ENCODE data around the gene FBLN7.
"Not testable (repeated sequence)": the region's sequence is repeated elsewhere in the genome, so short reads cannot be mapped to it uniquely, and the experiment has no call there.

FBLN7 gene

DNA sequence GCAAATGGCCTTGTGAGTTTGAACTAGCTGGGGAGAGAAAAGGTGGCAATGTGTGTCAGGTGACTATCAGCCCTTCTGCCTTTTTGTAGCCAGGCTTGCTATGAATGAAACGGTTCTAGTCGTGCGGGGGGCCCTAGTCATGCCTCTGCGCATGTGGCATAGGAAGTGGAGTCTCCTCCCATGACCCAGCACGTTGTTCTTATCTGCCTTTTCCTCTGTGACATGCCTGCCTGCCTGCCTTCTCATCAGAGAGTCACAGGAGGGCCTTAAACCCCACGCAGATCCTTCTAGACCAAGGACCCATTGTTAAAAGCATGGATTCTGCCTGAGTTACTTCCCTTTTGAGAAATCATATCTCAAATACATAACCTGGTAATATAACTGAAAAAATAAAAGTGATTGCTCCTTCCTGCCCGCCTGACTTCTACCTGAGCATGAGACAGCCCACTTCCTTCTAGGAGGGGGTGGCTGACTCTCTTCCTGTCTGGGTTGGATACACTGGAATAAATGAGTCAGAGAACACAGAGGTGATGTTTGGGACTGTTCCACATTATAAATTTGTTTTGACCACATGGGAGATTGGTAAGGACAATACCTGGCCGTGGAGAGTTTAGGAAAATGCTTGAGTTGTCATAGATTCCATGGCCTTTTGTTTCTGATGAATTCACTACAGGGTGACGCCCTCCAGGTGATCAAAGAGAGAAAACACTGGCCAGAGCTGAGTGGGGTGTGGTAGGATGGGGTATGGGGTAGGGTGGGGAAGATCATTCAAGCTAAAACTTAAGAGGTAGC, 49.8 kb downstream of the FBLN7 start:
- DNase-seq, result no peak

- DNase-seq, result no peak
Measured at GRCh38 chr2:112189001-112189556, 50.9 kb downstream of the FBLN7 start.

DNA sequence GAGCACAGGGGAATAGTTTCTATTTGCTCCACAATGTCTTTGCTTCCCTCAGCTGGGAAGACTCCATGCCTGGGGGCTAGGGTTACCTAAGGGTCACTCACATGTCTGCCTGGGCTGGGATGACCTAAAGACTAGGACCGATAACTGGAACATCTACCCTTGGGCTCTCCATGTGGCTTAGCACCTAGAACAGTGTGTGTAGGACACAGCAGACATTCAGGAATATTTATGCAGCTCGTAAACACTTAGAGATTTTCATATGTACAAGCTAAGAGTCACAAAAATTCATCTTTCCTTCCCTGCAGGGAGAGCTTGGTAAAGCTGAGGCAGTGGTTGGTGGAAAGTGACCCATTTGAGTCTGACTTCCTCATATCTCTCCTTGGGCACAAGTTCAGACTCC, 55.8 kb downstream of the FBLN7 start:
- DNase-seq, result no peak

- no peak for DNase-seq
Measured at GRCh38 chr2:112194482-112194881, 56.3 kb downstream of the FBLN7 start.

GRCh38 chr2:112195167-112195766, 57.1 kb downstream of the FBLN7 start:
- no peak for DNase-seq

- DNase-seq, result no peak
Measured at GRCh38 chr2:112195950-112196349, 57.8 kb downstream of the FBLN7 start.

DNA sequence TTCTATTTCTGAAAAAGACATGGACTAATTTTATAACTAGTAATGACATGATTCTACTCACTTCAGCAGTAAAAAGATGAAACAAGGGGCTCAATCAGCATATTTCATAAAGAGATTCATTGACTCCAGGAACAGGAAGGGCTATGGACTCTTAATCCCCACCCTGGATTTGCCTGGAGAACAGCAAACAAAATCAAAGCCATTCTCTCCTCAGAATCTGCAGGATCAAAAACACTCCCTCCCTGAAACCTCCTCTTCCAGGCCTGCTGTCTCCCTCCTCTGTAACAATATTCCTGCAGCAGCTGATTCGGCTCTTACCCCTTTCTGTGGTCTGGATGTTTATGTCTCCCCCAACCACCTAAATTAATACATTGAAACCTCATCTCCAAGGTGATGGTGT, 59.7 kb downstream of the FBLN7 start:
- DNase-seq, result no peak

GRCh38 chr2:112198780-112199179, 60.6 kb downstream of the FBLN7 start:
- no peak for DNase-seq

GRCh38 chr2:112199188-112199587, 61.0 kb downstream of the FBLN7 start:
- no peak for DNase-seq

DNA sequence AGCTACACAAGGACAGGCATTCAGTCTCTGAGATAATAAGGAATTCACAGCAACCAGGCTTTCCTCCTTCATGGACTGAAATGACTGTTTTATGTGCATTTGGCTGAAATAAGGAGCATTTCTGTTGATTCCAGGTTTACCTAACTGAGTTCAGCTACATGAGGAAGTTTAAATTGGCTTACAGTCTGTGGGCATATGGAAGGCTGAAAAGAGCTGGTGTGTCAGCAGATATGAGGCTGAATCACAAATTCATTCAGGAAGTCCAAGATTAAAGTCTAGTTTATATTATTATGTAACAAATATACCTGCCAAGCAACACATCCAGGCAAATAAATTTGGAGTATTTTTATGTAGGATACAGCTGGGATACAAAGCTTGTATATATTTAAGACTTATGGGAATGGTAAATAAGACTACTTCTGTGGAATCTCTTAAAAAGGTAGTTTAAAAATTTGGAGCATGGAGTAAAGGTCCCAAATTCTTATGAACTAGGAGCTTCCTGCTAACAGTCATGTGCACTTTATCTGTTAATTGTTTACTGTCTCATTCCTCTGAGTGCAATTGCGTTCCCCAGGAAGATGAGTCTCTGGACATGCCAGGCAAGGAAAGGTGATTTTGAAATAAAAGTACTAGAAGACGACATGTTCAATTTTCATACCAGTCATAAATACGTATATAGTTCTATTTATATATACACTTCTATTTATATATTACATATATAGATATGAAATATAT, 63.7 kb downstream of the FBLN7 start:
- no peak for DNase-seq

GRCh38 chr2:112204411-112204810, 66.2 kb downstream of the FBLN7 start:
- DNase-seq, result no peak

DNA sequence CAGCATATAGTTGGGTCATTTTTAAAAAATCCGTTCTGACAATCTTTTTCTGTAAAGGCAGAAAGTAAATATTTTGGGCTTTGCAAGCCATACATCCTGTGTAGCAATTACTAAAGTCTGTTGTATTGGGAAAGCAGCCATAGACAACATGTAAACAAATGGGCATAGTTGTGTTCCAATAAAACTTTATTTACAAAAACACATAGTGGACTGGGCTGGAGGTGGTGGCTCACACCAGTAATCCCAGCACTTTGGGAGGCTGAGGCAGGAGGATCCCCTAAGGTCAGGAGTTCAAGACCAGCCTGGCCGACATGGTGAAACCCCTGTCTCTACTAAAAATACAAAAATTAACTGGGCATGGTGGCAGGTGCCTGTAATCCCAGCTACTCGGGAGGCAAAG, 69.7 kb downstream of the FBLN7 start:
- not testable (repeated sequence) for DNase-seq

DNA sequence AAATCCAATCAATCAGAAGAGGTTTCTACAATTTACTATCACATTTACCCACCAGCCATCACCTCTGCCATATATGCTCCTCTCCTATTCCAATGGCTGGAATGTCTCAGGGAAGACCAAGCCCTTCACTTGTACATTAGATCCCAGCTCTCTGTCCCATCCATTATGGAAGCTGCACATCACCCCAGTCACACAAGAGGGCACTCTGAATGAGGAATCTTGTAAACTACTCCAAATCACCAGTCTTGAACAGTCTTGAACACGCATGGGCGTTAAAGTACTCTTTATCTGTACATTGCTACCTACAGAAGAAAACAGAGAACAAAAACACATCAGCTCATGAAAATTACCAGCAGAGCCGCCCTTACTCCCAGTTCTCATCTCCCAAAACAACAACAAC, 78.0 kb downstream of the FBLN7 start:
- DNase-seq, result no peak

DNA sequence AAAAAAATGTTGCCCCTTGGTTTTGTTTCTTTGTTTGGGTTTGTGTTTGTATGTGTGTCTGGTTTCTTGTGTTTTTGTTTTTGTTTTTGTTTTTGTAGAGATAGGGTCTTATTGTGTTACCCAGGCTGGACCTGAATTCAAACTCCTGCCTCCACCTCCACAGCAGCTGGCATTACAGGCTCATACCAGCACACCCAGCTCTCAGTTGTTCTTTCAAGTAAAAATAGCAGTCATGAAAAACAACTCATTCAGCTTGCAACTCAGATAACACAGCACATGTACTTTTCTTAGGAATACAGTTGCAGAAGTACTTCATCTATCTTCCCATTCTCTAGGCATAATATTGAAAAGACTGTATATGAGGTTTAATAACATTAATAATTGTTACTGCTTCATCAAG, 79.7 kb downstream of the FBLN7 start:
- no peak for DNase-seq

DNA sequence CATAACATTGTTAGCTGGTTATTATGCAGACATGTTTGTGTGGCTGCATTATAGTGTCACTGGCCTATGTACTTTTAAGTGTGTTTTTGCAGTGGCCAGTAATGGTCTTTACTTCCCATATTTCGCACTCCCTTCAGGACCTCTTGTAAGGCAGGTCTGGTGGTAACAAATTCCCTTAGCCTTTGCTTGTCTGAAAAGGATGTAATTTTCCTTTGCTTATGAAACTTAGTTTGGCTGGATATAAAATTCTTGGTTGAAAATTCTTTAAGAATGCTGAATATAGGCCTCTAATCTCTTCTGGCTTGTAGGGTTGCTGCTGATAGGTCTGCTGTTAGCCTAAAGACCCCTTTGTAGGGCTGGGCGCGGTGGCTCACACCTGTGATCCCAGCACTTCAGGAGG, 82.0 kb downstream of the FBLN7 start:
- DNase-seq, result no peak

GRCh38 chr2:112220831-112221230, 82.6 kb downstream of the FBLN7 start:
- no peak for DNase-seq

- DNase-seq, result peak; percentile 85
Measured at GRCh38 chr2:112229348-112229747, 91.2 kb downstream of the FBLN7 start.

DNA sequence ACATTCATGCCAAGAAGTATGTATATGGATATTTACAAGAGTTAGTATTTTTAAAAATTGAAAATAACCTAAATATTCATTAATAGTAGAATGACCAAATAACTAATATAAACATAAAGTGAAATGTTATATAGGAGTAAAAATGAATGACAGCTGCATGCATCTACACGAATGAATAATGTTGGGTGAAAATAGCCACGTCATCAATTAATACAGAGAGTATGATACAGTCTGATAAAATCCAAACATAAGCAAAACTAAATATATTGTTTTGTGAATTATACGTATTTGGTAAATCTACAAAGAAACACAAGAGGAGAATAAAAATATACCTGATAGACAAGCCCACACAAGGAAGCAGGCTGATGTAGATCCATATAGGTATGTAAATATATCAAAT, 92.2 kb downstream of the FBLN7 start:
- no peak for DNase-seq
